Liver (tissue), 9 donors: ENCODE data around the gene NTNG1. TPM values are rescaled to one million over a fixed set of nuclear protein-coding genes. Genes with fewer than 3 reads are reported as not detected.

Experiments used
- DNase-seq: peaks from one replicate; pipeline ENCODE4 v3.0.0-alpha.2; 2017; ENCODE audit warnings: low spot score
- H3K27ac ChIP-seq, 2 donors: one replicate each; pipeline ENCODE4 v1.7.0; 2013; ENCODE audit warnings: inconsistent platforms in 2 of 2, low read length in 2 of 2, control low read depth in 1 of 2, low read depth in 1 of 2, mild to moderate bottlenecking in 1 of 2
- H3K27me3 ChIP-seq, 4 donors: one replicate each; pipeline versions ENCODE4 v1.6.1 to v1.7.0; 2013; ENCODE audit warnings: low read length in 3 of 4, inconsistent platforms in 1 of 4, mild to moderate bottlenecking in 1 of 4, moderate library complexity in 1 of 4; ENCODE audit not compliant: control insufficient read depth in 4 of 4, insufficient read depth in 4 of 4
- H3K36me3 ChIP-seq, 4 donors: one replicate each; pipeline versions ENCODE4 v1.6.1 to v1.7.0; 2013; ENCODE audit warnings: low read length in 3 of 4, mild to moderate bottlenecking in 3 of 4, low read depth in 1 of 4, moderate library complexity in 1 of 4; ENCODE audit not compliant: control insufficient read depth in 4 of 4, insufficient read depth in 3 of 4
- H3K4me1 ChIP-seq, 4 donors: one replicate each; pipeline versions ENCODE4 v1.6.1 to v1.7.0; 2013; ENCODE audit warnings: low read length in 3 of 4, mild to moderate bottlenecking in 3 of 4, moderate library complexity in 1 of 4; ENCODE audit not compliant: control insufficient read depth in 4 of 4, insufficient read depth in 4 of 4
- H3K4me3 ChIP-seq, 3 donors: one replicate each; pipeline versions ENCODE4 v1.6.1 to v1.7.0; 2013; ENCODE audit warnings: low read length in 3 of 3, control low read depth in 1 of 3, low read depth in 1 of 3, mild to moderate bottlenecking in 1 of 3
- H3K9ac ChIP-seq, 2 donors: one replicate each; pipeline ENCODE4 v1.7.0; 2013; ENCODE audit warnings: low read length in 2 of 2, mild to moderate bottlenecking in 2 of 2, moderate library complexity in 2 of 2, control low read depth in 1 of 2, low read depth in 1 of 2
- H3K9me3 ChIP-seq, 4 donors: one replicate each; pipeline versions ENCODE4 v1.6.1 to v1.7.0; 2013; ENCODE audit warnings: low read length in 3 of 4; ENCODE audit not compliant: control insufficient read depth in 4 of 4
- CTCF ChIP-seq: fragments of 150-350 bp; IDR thresholded peaks from 2 replicates; pipeline ENCODE4 v1.5.1; 2017; ENCODE audit warnings: improper control_type of control experiment, low read depth, low read length; ENCODE audit not compliant: missing input control
- EGR1 ChIP-seq, 2 donors: IDR thresholded peaks; 2 replicates each; pipeline ENCODE4 v1.6.1; 2016 to 2018; ENCODE audit warnings: antibody characterized with exemption in 2 of 2, low read depth in 2 of 2
- FOXA1 ChIP-seq: IDR thresholded peaks from 2 replicates; pipeline ENCODE4 v1.6.1; 2016; ENCODE audit warnings: antibody characterized with exemption
- FOXA2 ChIP-seq: IDR thresholded peaks from 2 replicates; pipeline ENCODE4 v1.6.1; 2016; ENCODE audit warnings: antibody characterized with exemption
- GABPA ChIP-seq, 2 donors: IDR thresholded peaks in 1 of 2; conservative IDR thresholded peaks in 1 of 2; 2 replicates each; pipeline ENCODE4 v1.6.1; 2016; ENCODE audit warnings: antibody characterized with exemption in 2 of 2, mild to moderate bottlenecking in 1 of 2, moderate library complexity in 1 of 2
- HNF4A ChIP-seq, 2 donors: conservative IDR thresholded peaks; 2 replicates each; pipeline ENCODE4 v1.6.1; 2016; ENCODE audit warnings: antibody characterized with exemption in 2 of 2, mild to moderate bottlenecking in 2 of 2
- HNF4G ChIP-seq: IDR thresholded peaks from 2 replicates; pipeline ENCODE4 v1.6.1; 2016; ENCODE audit warnings: antibody characterized with exemption
- JUND ChIP-seq, 2 donors: IDR thresholded peaks; 2 replicates each; pipeline ENCODE4 v1.6.1; 2016; ENCODE audit warnings: antibody characterized with exemption in 2 of 2
- NR2F2 ChIP-seq: IDR thresholded peaks from 2 replicates; pipeline ENCODE4 v1.6.1; 2016; ENCODE audit warnings: antibody characterized with exemption
- RAD21 ChIP-seq, 2 donors: IDR thresholded peaks; 2 replicates each; pipeline ENCODE4 v1.6.1; 2016; ENCODE audit warnings: antibody characterized with exemption in 2 of 2, mild to moderate bottlenecking in 2 of 2
- REST ChIP-seq: IDR thresholded peaks from 2 replicates; pipeline ENCODE4 v1.6.1; 2016; ENCODE audit warnings: antibody characterized with exemption, mild to moderate bottlenecking
- RXRA ChIP-seq, 2 donors: IDR thresholded peaks; 2 replicates each; pipeline ENCODE4 v1.6.1; 2017 to 2018; ENCODE audit warnings: antibody characterized with exemption in 2 of 2, mild to moderate bottlenecking in 1 of 2
- SP1 ChIP-seq: IDR thresholded peaks from 2 replicates; pipeline ENCODE4 v1.6.1; 2018; ENCODE audit warnings: antibody characterized with exemption, mild to moderate bottlenecking
- TAF1 ChIP-seq: conservative IDR thresholded peaks from 2 replicates; pipeline ENCODE4 v1.6.1; 2016; ENCODE audit warnings: antibody characterized with exemption, mild to moderate bottlenecking
- WGBS: extraction: QIAGEN DNeasy Blood & Tissue Kit; methylation state at CpG from one replicate; pipeline ENCODE4 v1.1.7; 2013; 5-methylcytosine and 5-hydroxymethylcytosine counted together
- polyA plus RNA-seq, 2 donors: library from polyadenylated mRNA; stranded (reverse) in 1 of 2; unstranded in 1 of 2; fragments of 200-250 nt in 1 of 2; fragments of >200 nt in 1 of 2; fragmentation: Nextera tagmentation in 1 of 2; extraction: Ambion mirVana in 1 of 2; gene quantifications; one replicate each; pipeline versions ENCODE4 v1.2.1 to v1.2.3, GENCODE V29; 2013 to 2015
- total RNA-seq, 2 donors: library from RNA; depleted of rRNA; stranded (reverse); fragments of >200 nt; gene quantifications; one replicate each; pipeline ENCODE4 v1.2.3, GENCODE V29; 2014
- TF ChIP-seq, protein P1 (sequence below): IDR thresholded peaks from 2 replicates; pipeline ENCODE4 v1.6.1; 2016; ENCODE audit warnings: antibody characterized with exemption
- TF ChIP-seq, protein P2 (sequence below): IDR thresholded peaks from 2 replicates; pipeline ENCODE4 v1.6.1; 2016; ENCODE audit warnings: antibody characterized with exemption
- TF ChIP-seq, protein P3 (sequence below): IDR thresholded peaks from 2 replicates; pipeline ENCODE4 v1.6.1; 2016; ENCODE audit warnings: antibody characterized with exemption
- donor health status: healthy.
- donor health status: healthy.
- donor health status: healthy.
- donor health status: healthy.
- donor health status: healthy.

NTNG1 gene
- total and polyA plus RNA-seq, 4 donors: under 0.01 TPM; not detected in 2

GRCh38 chr1:107394301-107394700 is 253.5 kb downstream of the NTNG1 start:
- no peaks in the 10 kb centered on the region for H3K36me3 ChIP-seq
- whole genome bisulfite sequencing: 75% methylated on average over 3 of the region's 3 CpGs
- H3K9ac ChIP-seq: no peak overlapping the region
- no peak overlapping the region for H3K4me3 ChIP-seq
- H3K4me1 ChIP-seq: no peaks in the 10 kb centered on the region
- H3K27me3 ChIP-seq: no peaks in the 10 kb centered on the region
- no peak overlapping the region for H3K27ac ChIP-seq
- TF ChIP-seq CTCF: no peak
- TF ChIP-seq TAF1: no peak
- no peak for TF ChIP-seq JUND (IDR thresholded peaks at IDR 0.05)
- TF ChIP-seq RAD21 (IDR thresholded peaks at IDR 0.05): no peak
- no peak for DNase-seq
- peaks cover 0 to 2% (median 0%) of the 10 kb centered on the region in 4 donors for H3K9me3 ChIP-seq

DNA sequence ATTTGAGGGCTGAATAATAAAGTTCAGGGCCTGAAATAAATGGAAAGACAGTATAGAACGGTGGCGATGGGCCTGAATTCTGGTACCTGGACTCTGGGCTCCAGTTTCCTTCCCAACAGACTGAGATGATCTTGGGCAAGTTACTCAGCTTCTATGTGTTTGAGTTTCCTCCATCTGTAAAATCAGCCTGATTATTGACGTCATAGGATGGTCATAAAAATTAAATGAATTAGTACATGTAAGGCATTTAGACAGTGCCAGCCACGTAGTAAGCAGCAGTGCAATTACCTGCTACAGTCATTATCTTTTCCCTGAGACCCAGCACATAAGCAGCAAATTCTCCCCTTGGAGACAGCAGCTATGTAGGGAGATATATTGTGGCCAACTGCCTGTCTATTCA is 260.9 kb downstream of the NTNG1 start:
- no peak for DNase-seq
- Histone ChIP-seq H3K4me1 (no peaks in the 10 kb centered on the region), H3K27ac (no peak overlapping the region), H3K9ac (no peak overlapping the region), H3K36me3 (no peaks in the 10 kb centered on the region), H3K27me3 (no peaks in the 10 kb centered on the region), H3K4me3 (no peak overlapping the region), H3K9me3 (peaks cover 0 to 2% (median 0%) of the 10 kb centered on the region in 4 donors)
- WGBS: 83% methylated on average over 4 of the region's 4 CpGs
- TF ChIP-seq RXRA (IDR thresholded peaks at IDR 0.05): no peak
- TF ChIP-seq RAD21 (IDR thresholded peaks at IDR 0.05): no peak
- TF ChIP-seq HNF4G: no peak
- no peak for TF ChIP-seq GABPA (IDR thresholded peaks at IDR 0.05 in 1 of 2, conservative IDR thresholded peaks at IDR 0.05 in 1 of 2)
- TF ChIP-seq EGR1 (IDR thresholded peaks at IDR 0.05; ENCODE audit: low read depth in 2 of 2): no peak
- TF ChIP-seq, protein P1, sequence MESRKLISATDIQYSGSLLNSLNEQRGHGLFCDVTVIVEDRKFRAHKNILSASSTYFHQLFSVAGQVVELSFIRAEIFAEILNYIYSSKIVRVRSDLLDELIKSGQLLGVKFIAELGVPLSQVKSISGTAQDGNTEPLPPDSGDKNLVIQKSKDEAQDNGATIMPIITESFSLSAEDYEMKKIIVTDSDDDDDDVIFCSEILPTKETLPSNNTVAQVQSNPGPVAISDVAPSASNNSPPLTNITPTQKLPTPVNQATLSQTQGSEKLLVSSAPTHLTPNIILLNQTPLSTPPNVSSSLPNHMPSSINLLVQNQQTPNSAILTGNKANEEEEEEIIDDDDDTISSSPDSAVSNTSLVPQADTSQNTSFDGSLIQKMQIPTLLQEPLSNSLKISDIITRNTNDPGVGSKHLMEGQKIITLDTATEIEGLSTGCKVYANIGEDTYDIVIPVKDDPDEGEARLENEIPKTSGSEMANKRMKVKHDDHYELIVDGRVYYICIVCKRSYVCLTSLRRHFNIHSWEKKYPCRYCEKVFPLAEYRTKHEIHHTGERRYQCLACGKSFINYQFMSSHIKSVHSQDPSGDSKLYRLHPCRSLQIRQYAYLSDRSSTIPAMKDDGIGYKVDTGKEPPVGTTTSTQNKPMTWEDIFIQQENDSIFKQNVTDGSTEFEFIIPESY: no peak
- TF ChIP-seq REST: no peak
- TF ChIP-seq, protein P2, sequence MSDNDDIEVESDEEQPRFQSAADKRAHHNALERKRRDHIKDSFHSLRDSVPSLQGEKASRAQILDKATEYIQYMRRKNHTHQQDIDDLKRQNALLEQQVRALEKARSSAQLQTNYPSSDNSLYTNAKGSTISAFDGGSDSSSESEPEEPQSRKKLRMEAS: no peak
- no peak for TF ChIP-seq TAF1
- TF ChIP-seq HNF4A (conservative IDR thresholded peaks at IDR 0.05): no peak
- no peak for TF ChIP-seq NR2F2
- TF ChIP-seq FOXA1: no peak
- no peak for TF ChIP-seq JUND (IDR thresholded peaks at IDR 0.05)
- no peak for TF ChIP-seq FOXA2
- TF ChIP-seq, protein P3, sequence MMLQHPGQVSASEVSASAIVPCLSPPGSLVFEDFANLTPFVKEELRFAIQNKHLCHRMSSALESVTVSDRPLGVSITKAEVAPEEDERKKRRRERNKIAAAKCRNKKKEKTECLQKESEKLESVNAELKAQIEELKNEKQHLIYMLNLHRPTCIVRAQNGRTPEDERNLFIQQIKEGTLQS: no peak
- TF ChIP-seq SP1: no peak
